GM19372 (cell line): ENCODE results near the gene ADRM1.

ENCODE experiments used
- ATAC-seq: cut with Tn5 transposase; IDR thresholded peaks from one replicate; pipeline ENCODE4 v1.9.1; 2021; ENCODE audit warnings: mild to moderate bottlenecking, low read depth, moderate library complexity; ENCODE audit not compliant: unreplicated experiment

The ADRM1 gene

GRCh38 chr20:62322492-62323041 is 19.8 kb downstream of the ADRM1 start:
- no peak for ATAC-seq

- no peak for ATAC-seq
These were observed 20.6 kb downstream of the ADRM1 start for GRCh38 chr20:62323146-62323979.

- ATAC-seq, result no peak
These were observed 21.4 kb downstream of the ADRM1 start for GRCh38 chr20:62323980-62324906.

GRCh38 chr20:62325172-62325905 is 22.5 kb downstream of the ADRM1 start:
- ATAC-seq, result no peak

GRCh38 chr20:62326559-62326958 is 23.8 kb downstream of the ADRM1 start:
- no peak for ATAC-seq

GRCh38 chr20:62326959-62327725 is 24.3 kb downstream of the ADRM1 start:
- no peak for ATAC-seq

GRCh38 chr20:62327726-62328495 is 25.1 kb downstream of the ADRM1 start:
- no peak for ATAC-seq

GRCh38 chr20:62328684-62329388 is 26.0 kb downstream of the ADRM1 start:
- no peak for ATAC-seq

GRCh38 chr20:62329389-62330377 is 26.9 kb downstream of the ADRM1 start:
- no peak for ATAC-seq

- no peak for ATAC-seq
These were observed 27.9 kb downstream of the ADRM1 start for GRCh38 chr20:62330576-62331317.

GRCh38 chr20:62331347-62331746 is 28.6 kb downstream of the ADRM1 start:
- ATAC-seq, result no peak

GRCh38 chr20:62332421-62332820 is 29.6 kb downstream of the ADRM1 start:
- ATAC-seq, result no peak

GRCh38 chr20:62332989-62333819 is 30.4 kb downstream of the ADRM1 start:
- no peak for ATAC-seq

GRCh38 chr20:62333820-62334595 is 31.2 kb downstream of the ADRM1 start:
- ATAC-seq, result no peak

GRCh38 chr20:62334881-62335280 is 32.1 kb downstream of the ADRM1 start:
- ATAC-seq, result no peak
